ENCODE measurements around the gene TMEM39A. TPM values are rescaled to one million over a fixed set of nuclear protein-coding genes. Genes with fewer than 3 reads are reported as not detected.
A peak's percentile ranks its signal among the peaks of the same experiment; 100 is the strongest.

TMEM39A gene
- polyA plus RNA-seq, 1 of the 3 experiments (the other 2 are of a cell fraction), result 13.2 TPM

GRCh38 chr3:119492810-119493209 lies 29.4 kb upstream of the TMEM39A start:
- Histone ChIP-seq H3K36me3 (replicated peaks in 1 of 2; ENCODE audit: control insufficient read depth in 1 of 2, insufficient read depth in 2 of 2, low read length in 1 of 2) (peaks cover 13 to 38% of the 10 kb centered on the region in 2 experiments), H4K20me1 (ENCODE audit: insufficient read depth) (no peaks in the 10 kb centered on the region), H3F3A (replicated peaks; ENCODE audit: insufficient read depth) (peaks cover 5% of the 10 kb centered on the region), H3K27ac (ENCODE audit: low read depth in 2 of 2, low read length in 1 of 2) (no peak overlapping the region), H3K4me3 (ENCODE audit: low read depth in 2 of 2, low read length in 1 of 2) (no peak overlapping the region), H3K27me3 (ENCODE audit: insufficient read depth) (no peaks in the 10 kb centered on the region), H3K9ac (no peak overlapping the region), H2AFZ (ENCODE audit: low read depth) (no peak overlapping the region), H3K9me2 (no peaks in the 10 kb centered on the region), H3K79me2 (ENCODE audit: insufficient read depth) (peaks cover 7% of the 10 kb centered on the region; the same call in 1 of the 2 replicates), H3K4me2 (no peak overlapping the region), H3K4me1 (ENCODE audit: control insufficient read depth in 1 of 2, insufficient read depth in 2 of 2, low read depth in 1 of 2, low read length in 1 of 2) (peaks cover 0 to 3% of the 10 kb centered on the region in 2 experiments; a peak in 1 of 4 replicates), H3K9me3 (no peaks in the 10 kb centered on the region)
- TF ChIP-seq RAD21 (IDR thresholded peaks at IDR 0.05; ENCODE audit: low read length), result no peak
- no peak for TF ChIP-seq FOSL2 (IDR thresholded peaks at IDR 0.05; ENCODE audit: borderline replicate concordance, low read depth)
- no peak for TF ChIP-seq EZH2phosphoT487 (IDR thresholded peaks at IDR 0.05; ENCODE audit: borderline replicate concordance, low read depth)
- TF ChIP-seq GATA2 (CRISPR knock-in tag; IDR thresholded peaks at IDR 0.05), result no peak
- DNase-seq, result no peak
- ChIA-PET CTCF (interaction anchor here (1.4 kb wide), 1 partner anchor 16 kb away, joined by 4 read pairs; no protein-coding TSS in a partner anchor), POLR2A (no interaction called here)
- 100% methylated on average over 3 of the region's 3 CpGs for WGBS (ENCODE audit: low lambda C conversion rate)

DNA sequence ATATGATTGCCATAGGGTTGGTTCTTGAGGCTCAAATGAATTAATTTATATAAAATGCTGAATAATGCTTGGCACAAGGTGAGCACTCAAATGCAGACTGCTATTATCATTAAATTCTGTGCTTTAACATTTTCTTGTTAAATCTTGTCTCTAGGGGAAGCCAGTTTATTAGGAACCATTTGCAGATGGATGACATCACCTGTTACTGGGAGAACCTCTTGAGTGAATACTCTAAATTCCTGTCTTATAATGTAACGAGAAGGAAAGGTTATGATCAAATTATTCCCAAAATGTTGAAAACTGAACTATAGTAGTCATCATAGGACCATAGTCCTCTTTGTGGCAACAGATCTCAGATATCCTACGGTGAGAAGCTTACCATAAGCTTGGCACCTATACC lies 28.7 kb upstream of the TMEM39A start:
- 89% methylated on average over 2 of the region's 2 CpGs for WGBS (ENCODE audit: low lambda C conversion rate)
- Histone ChIP-seq H3K4me1 (ENCODE audit: control insufficient read depth in 1 of 2, insufficient read depth in 2 of 2, low read depth in 1 of 2, low read length in 1 of 2) (peaks cover 0 to under 1% of the 10 kb centered on the region in 2 experiments; a peak in 1 of 4 replicates), H3K4me2 (no peak overlapping the region), H3F3A (replicated peaks; ENCODE audit: insufficient read depth) (peaks cover 5% of the 10 kb centered on the region), H3K4me3 (ENCODE audit: low read depth in 2 of 2, low read length in 1 of 2) (no peak overlapping the region), H2AFZ (ENCODE audit: low read depth) (no peak overlapping the region), H3K27ac (ENCODE audit: low read depth in 2 of 2, low read length in 1 of 2) (no peak overlapping the region), H3K27me3 (ENCODE audit: insufficient read depth) (no peaks in the 10 kb centered on the region), H3K36me3 (replicated peaks in 1 of 2; ENCODE audit: control insufficient read depth in 1 of 2, insufficient read depth in 2 of 2, low read length in 1 of 2) (peaks cover 13 to 42% of the 10 kb centered on the region in 2 experiments), H3K9ac (no peak overlapping the region), H3K9me3 (no peaks in the 10 kb centered on the region), H3K79me2 (ENCODE audit: insufficient read depth) (peaks cover under 1% of the 10 kb centered on the region; the same call in 1 of the 2 replicates), H4K20me1 (ENCODE audit: insufficient read depth) (no peaks in the 10 kb centered on the region), H3K9me2 (no peaks in the 10 kb centered on the region)
- CTCF ChIA-PET, result no interaction called here
- POLR2A ChIA-PET, result no interaction called here
- DNase-seq, result no peak
- TF ChIP-seq RFX5 (IDR thresholded peaks at IDR 0.05; ENCODE audit: low read length) (peak; percentile 94), RAD21 (IDR thresholded peaks at IDR 0.05; ENCODE audit: low read length) (no peak), GATA2 (CRISPR knock-in tag; IDR thresholded peaks at IDR 0.05) (no peak)

DNA sequence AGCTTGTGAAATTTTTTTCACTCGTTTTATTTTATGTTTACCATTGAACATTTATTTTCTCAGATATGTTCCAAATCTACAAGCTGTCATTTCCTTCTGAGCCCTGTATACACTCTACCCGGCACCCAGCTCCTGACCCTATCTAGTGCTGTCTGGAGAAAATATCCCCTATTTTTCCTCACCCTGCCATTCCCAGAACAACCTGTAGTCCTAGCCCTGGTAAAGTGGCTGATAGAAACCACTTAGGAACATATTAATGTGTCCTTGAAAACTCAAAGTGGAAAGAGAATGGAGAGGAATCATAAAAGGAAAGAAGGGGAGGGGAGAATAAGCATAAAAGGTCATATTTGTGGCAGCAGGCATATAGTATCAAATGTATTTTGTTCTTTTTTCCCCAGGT lies 26.7 kb upstream of the TMEM39A start:
- WGBS (ENCODE audit: low lambda C conversion rate), result 96% methylated on average over 2 of the region's 2 CpGs
- Histone ChIP-seq H3K27me3 (ENCODE audit: insufficient read depth) (no peaks in the 10 kb centered on the region), H3F3A (replicated peaks; ENCODE audit: insufficient read depth) (peaks cover 5% of the 10 kb centered on the region), H3K9ac (no peak overlapping the region), H3K9me2 (no peaks in the 10 kb centered on the region), H3K4me2 (no peak overlapping the region), H2AFZ (ENCODE audit: low read depth) (no peak overlapping the region), H3K9me3 (no peaks in the 10 kb centered on the region), H4K20me1 (ENCODE audit: insufficient read depth) (no peaks in the 10 kb centered on the region), H3K79me2 (ENCODE audit: insufficient read depth) (no peaks in the 10 kb centered on the region), H3K4me1 (ENCODE audit: control insufficient read depth in 1 of 2, insufficient read depth in 2 of 2, low read depth in 1 of 2, low read length in 1 of 2) (no peaks in the 10 kb centered on the region), H3K27ac (ENCODE audit: low read depth in 2 of 2, low read length in 1 of 2) (no peak overlapping the region), H3K36me3 (replicated peaks in 1 of 2; ENCODE audit: control insufficient read depth in 1 of 2, insufficient read depth in 2 of 2, low read length in 1 of 2) (peaks cover 29 to 61% of the 10 kb centered on the region in 2 experiments), H3K4me3 (ENCODE audit: low read depth in 2 of 2, low read length in 1 of 2) (no peak overlapping the region)
- no peak for TF ChIP-seq REST (IDR thresholded peaks at IDR 0.05; ENCODE audit: low read depth, low read length)
- TF ChIP-seq IRF3 (IDR thresholded peaks at IDR 0.05; ENCODE audit: low read depth, low read length), result no peak
- DNase-seq, result no peak
- CTCF ChIA-PET, result interaction anchor here (0.8 to 1.1 kb wide), 2 partner anchors 191 to 456 kb away, joined by 3 read pairs; partner anchors contain the start of gene IGSF11
- POLR2A ChIA-PET, result interaction anchor here (1.7 kb wide), 1 partner anchor 8 kb away, joined by 5 read pairs; the partner anchor contains the start of gene TIMMDC1
